Measurements from ENCODE around the gene WNK3. TPM values are rescaled to one million over a fixed set of nuclear protein-coding genes. Genes with fewer than 3 reads are reported as not detected.

The WNK3 gene
- polyA plus RNA-seq, 1 donor (not counting 4 experiments of a cell fraction or from before 2014, with no cell fraction given): 0.26 TPM

DNA sequence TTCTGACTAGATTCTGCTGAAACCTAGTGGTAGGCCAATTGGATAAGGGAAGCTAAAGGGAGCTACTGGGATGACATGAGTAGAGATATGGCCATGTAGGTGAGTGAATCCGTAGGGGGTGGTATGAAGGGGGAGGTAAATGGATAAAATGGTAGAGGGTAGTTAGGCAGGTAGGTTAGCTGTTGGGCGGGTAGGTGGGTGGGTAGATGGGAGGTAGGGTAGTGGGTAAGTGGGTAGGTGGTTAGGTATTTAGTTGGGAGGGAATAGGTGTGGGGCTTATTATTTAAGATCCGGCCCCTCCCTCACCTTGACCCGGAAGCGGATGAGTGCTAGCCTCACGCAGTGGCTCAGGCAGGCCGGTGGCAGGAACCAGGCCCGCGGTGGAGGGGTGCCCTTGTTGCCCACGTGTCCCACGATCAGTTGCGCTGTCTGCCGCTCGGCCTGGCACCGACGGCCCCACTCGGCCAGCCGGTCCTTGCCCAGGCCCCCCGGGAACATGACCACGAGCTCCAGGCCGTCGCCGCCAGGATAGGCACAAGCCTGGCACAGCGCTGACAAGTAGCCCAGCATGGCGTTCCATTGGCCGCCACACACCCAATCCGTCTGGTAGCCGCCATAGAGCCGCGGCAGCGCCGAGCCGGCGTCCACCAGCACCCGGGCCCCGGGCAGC, 175.5 kb downstream of the WNK3 start:
- H3K27ac ChIP-seq (ENCODE audit: control insufficient read depth, insufficient read depth, low read length): peak overlapping the region; percentile 78
- FAIRE-seq: no peak
- dilution Hi-C loops (cut with MboI; ENCODE audit: extremely low pct_ligation_motif_present, low sequenced_read_pairs): no loop called here
- H3K9me3 ChIP-seq (ENCODE audit: control insufficient read depth, low read depth, low read length): no peaks in the 10 kb centered on the region
- DNase-seq (ENCODE audit: low read depth, low spot score): no peak
- H3K4me3 ChIP-seq (ENCODE audit: control insufficient read depth in 2 of 3, extremely low read depth in 1 of 3, insufficient read depth in 2 of 3, low read depth in 1 of 3, low read length in 3 of 3): peak overlapping the region; percentile 55 to 74 (median 55)
- H3K79me2 ChIP-seq (ENCODE audit: control insufficient read depth, insufficient read depth, low read length): peaks cover 28% of the 10 kb centered on the region
- peak overlapping the region; percentile 79 for H3K9ac ChIP-seq (ENCODE audit: control insufficient read depth, extremely low read depth, insufficient read depth, low read length)
- H3K9me1 ChIP-seq (ENCODE audit: control insufficient read depth, extremely low read depth, insufficient read depth, low read length): no peaks in the 10 kb centered on the region
- no peaks in the 10 kb centered on the region for H3K36me3 ChIP-seq (ENCODE audit: control insufficient read depth in 2 of 2, extremely low read depth in 1 of 2, insufficient read depth in 2 of 2, low read length in 2 of 2)
- H4K20me1 ChIP-seq (ENCODE audit: control insufficient read depth, extremely low read depth, insufficient read depth, low read length): no peaks in the 10 kb centered on the region
- H3K4me1 ChIP-seq (ENCODE audit: control insufficient read depth, extremely low read depth, insufficient read depth, low read length): peaks cover 21% of the 10 kb centered on the region
- no peaks in the 10 kb centered on the region for H3K27me3 ChIP-seq (ENCODE audit: control insufficient read depth, extremely low read depth, insufficient read depth, low read length)
- H2AFZ ChIP-seq (ENCODE audit: control insufficient read depth, low read length): no peak overlapping the region
- H3K4me2 ChIP-seq (ENCODE audit: control insufficient read depth, extremely low read depth, insufficient read depth, low read depth, low read length): peak overlapping the region; percentile 92
- no peak for TF ChIP-seq EZH2 (IDR thresholded peaks at IDR 0.05; ENCODE audit: low read length)
- TF ChIP-seq, protein P1, sequence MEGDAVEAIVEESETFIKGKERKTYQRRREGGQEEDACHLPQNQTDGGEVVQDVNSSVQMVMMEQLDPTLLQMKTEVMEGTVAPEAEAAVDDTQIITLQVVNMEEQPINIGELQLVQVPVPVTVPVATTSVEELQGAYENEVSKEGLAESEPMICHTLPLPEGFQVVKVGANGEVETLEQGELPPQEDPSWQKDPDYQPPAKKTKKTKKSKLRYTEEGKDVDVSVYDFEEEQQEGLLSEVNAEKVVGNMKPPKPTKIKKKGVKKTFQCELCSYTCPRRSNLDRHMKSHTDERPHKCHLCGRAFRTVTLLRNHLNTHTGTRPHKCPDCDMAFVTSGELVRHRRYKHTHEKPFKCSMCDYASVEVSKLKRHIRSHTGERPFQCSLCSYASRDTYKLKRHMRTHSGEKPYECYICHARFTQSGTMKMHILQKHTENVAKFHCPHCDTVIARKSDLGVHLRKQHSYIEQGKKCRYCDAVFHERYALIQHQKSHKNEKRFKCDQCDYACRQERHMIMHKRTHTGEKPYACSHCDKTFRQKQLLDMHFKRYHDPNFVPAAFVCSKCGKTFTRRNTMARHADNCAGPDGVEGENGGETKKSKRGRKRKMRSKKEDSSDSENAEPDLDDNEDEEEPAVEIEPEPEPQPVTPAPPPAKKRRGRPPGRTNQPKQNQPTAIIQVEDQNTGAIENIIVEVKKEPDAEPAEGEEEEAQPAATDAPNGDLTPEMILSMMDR (optimal IDR thresholded peaks at IDR 0.05 in 1 of 3, IDR thresholded peaks at IDR 0.05 in 1 of 3, conservative IDR thresholded peaks at IDR 0.05 in 1 of 3; ENCODE audit: extremely low read depth in 1 of 3, insufficient read depth in 2 of 3, low read length in 3 of 3): no peak

DNA sequence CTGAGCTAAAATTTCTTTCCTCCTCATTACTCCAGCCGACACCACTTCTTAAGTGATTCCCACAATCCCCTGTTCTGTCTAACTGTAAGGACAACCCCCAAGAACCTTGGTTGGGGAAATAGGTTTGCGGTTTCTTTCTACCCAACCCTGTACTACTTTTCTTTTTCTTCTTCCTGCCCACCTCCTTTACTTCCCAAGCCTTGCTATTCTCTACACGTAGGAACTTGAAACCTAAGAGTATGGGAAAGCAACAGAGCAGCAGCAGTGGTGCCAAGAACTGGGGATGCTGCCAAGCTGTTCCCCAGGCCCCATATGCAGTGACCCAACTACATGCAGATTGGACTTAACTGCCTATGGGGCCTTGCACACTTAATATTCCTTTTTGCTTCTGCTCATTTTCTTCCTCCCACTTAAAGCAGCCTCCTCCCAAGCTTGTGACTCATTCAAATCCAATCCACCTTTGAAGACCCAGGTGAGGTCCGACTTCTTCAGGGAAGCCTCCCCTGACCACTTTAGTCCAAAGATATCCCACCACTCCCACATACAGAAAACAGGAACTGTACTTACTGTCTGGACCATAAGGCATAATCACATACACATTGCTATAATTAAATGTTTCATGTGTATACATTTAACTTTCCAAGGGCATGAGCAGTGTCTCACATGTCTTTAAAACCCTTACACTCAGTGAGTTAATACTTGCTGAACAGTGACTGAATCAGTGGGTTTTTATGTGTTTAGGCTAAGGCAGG, 176.5 kb downstream of the WNK3 start:
- peak overlapping the region; percentile 92 for H3K4me2 ChIP-seq (ENCODE audit: control insufficient read depth, extremely low read depth, insufficient read depth, low read depth, low read length)
- DNase-seq (ENCODE audit: low read depth, low spot score) (no peak), FAIRE-seq (peak; percentile 49)
- no peaks in the 10 kb centered on the region for H3K36me3 ChIP-seq (ENCODE audit: control insufficient read depth in 2 of 2, extremely low read depth in 1 of 2, insufficient read depth in 2 of 2, low read length in 2 of 2)
- dilution Hi-C loops (cut with MboI; ENCODE audit: extremely low pct_ligation_motif_present, low sequenced_read_pairs): no loop called here
- no peaks in the 10 kb centered on the region for H3K9me3 ChIP-seq (ENCODE audit: control insufficient read depth, low read depth, low read length)
- H2AFZ ChIP-seq (ENCODE audit: control insufficient read depth, low read length): no peak overlapping the region
- no peaks in the 10 kb centered on the region for H3K9me1 ChIP-seq (ENCODE audit: control insufficient read depth, extremely low read depth, insufficient read depth, low read length)
- peak overlapping the region; percentile 78 for H3K27ac ChIP-seq (ENCODE audit: control insufficient read depth, insufficient read depth, low read length)
- H3K4me1 ChIP-seq (ENCODE audit: control insufficient read depth, extremely low read depth, insufficient read depth, low read length): peaks cover 23% of the 10 kb centered on the region
- H3K79me2 ChIP-seq (ENCODE audit: control insufficient read depth, insufficient read depth, low read length): peaks cover 38% of the 10 kb centered on the region
- no peaks in the 10 kb centered on the region for H4K20me1 ChIP-seq (ENCODE audit: control insufficient read depth, extremely low read depth, insufficient read depth, low read length)
- H3K27me3 ChIP-seq (ENCODE audit: control insufficient read depth, extremely low read depth, insufficient read depth, low read length): no peaks in the 10 kb centered on the region
- peak overlapping the region; percentile 55 to 74 (median 55) for H3K4me3 ChIP-seq (ENCODE audit: control insufficient read depth in 2 of 3, extremely low read depth in 1 of 3, insufficient read depth in 2 of 3, low read depth in 1 of 3, low read length in 3 of 3)
- H3K9ac ChIP-seq (ENCODE audit: control insufficient read depth, extremely low read depth, insufficient read depth, low read length): peak overlapping the region; percentile 79
- TF ChIP-seq, protein P1 (optimal IDR thresholded peaks at IDR 0.05 in 1 of 3, IDR thresholded peaks at IDR 0.05 in 1 of 3, conservative IDR thresholded peaks at IDR 0.05 in 1 of 3; ENCODE audit: extremely low read depth in 1 of 3, insufficient read depth in 2 of 3, low read length in 3 of 3): no peak
- no peak for TF ChIP-seq EZH2 (IDR thresholded peaks at IDR 0.05; ENCODE audit: low read length)
